NT2/D1 (cell line): ENCODE results near the gene NIM1K.

ENCODE experiments used
- SUZ12 ChIP-seq: IDR thresholded peaks from 2 replicates; pipeline ENCODE4 v1.6.1; 2011; ENCODE audit not compliant: insufficient read length, insufficient read depth; ENCODE audit errors: extremely low read depth
- YY1 ChIP-seq: IDR thresholded peaks from 2 replicates; pipeline ENCODE4 v1.6.1; 2011; ENCODE audit not compliant: insufficient read length, insufficient read depth
- ZNF274 ChIP-seq: IDR thresholded peaks from 2 replicates; pipeline ENCODE4 v1.6.1; 2011; ENCODE audit warnings: mild to moderate bottlenecking, low read depth, low read length

DNA sequence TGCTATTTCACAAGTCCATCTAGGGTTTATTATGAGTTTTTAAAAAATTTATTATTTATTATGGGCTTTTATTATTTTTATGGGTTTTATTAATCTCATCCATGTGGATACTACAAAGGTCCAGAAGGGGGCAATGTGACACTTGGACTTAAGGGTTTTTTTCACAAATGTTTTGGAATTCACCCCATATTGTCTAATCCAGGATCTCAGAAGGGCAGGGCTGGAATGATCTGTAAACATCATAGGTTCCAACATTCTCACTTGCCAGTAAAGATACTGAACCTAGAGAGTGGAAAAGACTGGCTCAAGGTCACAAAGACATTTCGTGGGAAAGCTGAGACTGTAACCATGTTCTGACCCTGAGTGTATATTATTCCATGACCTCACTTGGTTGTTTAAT is 35.6 kb downstream of the NIM1K start:
- TF ChIP-seq ZNF274 (no peak), SUZ12 (no peak), YY1 (no peak)
